LNCAP (cell line): ENCODE data around the gene TPCN2.

Source experiments
- CTCF ChIP-seq: fragments of 450-650 bp; IDR thresholded peaks from 2 replicates; pipeline ENCODE4 v1.5.1; 2017; ENCODE audit warnings: mild to moderate bottlenecking

Gene TPCN2

GRCh38 chr11:69053546-69054396, 5.0 kb downstream of the TPCN2 start:
- no peak for TF ChIP-seq CTCF

GRCh38 chr11:69054397-69055211, 5.9 kb downstream of the TPCN2 start:
- no peak for TF ChIP-seq CTCF

- TF ChIP-seq CTCF, result no peak
These were observed 6.5 kb downstream of the TPCN2 start for GRCh38 chr11:69055212-69055586.

GRCh38 chr11:69055598-69056516, 7.1 kb downstream of the TPCN2 start:
- TF ChIP-seq CTCF, result no peak

- no peak for TF ChIP-seq CTCF
These were observed 8.5 kb downstream of the TPCN2 start for GRCh38 chr11:69057236-69057635.

- TF ChIP-seq CTCF, result no peak
These were observed 9.1 kb downstream of the TPCN2 start for GRCh38 chr11:69057801-69058200.
